HG03378 (cell line): ENCODE results near the gene IFNK.

Experiments used
- ATAC-seq: cut with Tn5 transposase; IDR thresholded peaks from one replicate; pipeline ENCODE4 v1.9.1; 2021; ENCODE audit warnings: mild to moderate bottlenecking, moderate library complexity; ENCODE audit not compliant: unreplicated experiment

Gene IFNK

DNA sequence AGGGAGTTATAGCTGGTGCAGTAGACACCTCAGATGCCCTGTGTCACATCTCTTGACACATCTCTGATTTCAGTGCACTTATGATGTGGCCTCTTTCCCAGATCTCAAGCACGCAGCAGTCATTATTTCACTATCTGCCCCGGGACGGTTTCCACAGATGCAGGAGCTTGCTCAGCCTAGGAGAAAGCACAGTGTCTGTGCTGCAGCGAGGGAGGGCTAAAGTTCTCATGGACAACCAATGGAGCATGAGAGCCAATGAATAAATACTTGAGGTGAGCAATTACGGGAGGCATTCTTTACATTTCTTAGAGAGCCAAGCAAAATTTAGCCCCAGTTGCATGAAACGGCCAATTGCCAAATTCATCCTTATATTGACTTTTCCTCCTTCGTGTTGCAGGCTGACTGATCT is 12.9 kb downstream of the IFNK start:
- ATAC-seq: no peak

GRCh38 chr9:27537756-27538155 is 13.7 kb downstream of the IFNK start:
- ATAC-seq: no peak

- ATAC-seq: peak; percentile 67
Observed at GRCh38 chr9:27538647-27539046, 14.6 kb downstream of the IFNK start.

GRCh38 chr9:27539479-27540441 is 15.7 kb downstream of the IFNK start:
- peak; percentile 38 for ATAC-seq

GRCh38 chr9:27540502-27540901 is 16.4 kb downstream of the IFNK start:
- no peak for ATAC-seq

GRCh38 chr9:27541740-27542139 is 17.6 kb downstream of the IFNK start:
- ATAC-seq: no peak

DNA sequence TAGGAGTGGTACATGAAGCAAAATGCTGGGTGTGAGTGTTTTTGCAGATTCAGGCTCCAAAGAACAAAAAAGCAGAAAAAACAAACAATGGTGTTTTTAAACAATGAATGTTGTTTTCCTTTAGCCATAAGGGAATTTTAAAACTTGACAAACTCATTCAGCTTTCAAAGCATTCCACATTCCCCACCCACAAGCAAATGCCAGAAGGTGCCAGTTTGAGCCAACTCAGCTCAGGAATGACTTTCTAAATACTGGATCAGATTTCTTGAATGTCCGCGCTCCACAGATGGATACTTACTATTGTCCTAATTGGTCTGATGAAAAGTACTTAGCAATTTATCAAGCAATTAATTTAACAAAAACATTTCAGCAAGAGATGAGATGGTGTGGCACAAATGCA is 18.4 kb downstream of the IFNK start:
- ATAC-seq: no peak

DNA sequence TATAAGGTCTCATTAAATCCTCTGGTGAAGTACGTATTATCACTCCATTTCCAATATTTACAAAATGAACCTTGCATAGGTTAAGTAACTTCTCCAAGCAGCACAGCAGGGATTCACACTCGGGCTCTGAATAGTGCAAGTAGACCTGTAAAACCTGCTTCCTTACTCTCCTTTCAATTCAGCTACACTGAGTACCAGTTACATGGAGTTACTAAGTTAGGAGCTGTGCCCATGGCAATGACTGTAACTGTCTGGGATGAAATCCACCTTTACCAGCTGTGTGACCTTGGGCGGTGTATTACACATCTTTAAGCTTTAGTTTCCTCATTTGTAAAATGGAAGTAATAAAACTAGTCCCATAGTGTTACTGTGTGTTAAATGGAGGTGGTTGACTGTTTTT is 21.4 kb downstream of the IFNK start:
- ATAC-seq: no peak

GRCh38 chr9:27548055-27548741 is 24.1 kb downstream of the IFNK start:
- ATAC-seq: peak; percentile 46

- ATAC-seq: no peak
Observed at GRCh38 chr9:27549196-27549755, 25.2 kb downstream of the IFNK start.

DNA sequence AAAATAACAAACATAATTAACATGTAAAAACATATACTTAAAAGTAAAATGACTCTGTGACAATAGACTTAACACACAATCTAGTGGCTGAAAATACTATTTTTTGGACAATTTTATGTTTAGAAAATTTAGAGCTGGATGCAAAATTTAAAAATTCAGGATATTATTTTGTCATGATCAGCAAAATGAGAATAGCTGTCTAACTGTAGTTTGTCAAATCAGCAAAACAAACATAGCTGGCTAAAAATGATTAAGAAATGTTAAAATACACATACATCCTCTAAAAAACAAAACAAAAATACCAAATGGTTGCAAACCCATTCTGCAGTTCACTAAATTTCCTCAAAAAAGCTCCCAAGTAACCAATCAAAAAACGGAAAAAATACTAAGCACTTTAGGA is 30.6 kb downstream of the IFNK start:
- ATAC-seq: no peak

DNA sequence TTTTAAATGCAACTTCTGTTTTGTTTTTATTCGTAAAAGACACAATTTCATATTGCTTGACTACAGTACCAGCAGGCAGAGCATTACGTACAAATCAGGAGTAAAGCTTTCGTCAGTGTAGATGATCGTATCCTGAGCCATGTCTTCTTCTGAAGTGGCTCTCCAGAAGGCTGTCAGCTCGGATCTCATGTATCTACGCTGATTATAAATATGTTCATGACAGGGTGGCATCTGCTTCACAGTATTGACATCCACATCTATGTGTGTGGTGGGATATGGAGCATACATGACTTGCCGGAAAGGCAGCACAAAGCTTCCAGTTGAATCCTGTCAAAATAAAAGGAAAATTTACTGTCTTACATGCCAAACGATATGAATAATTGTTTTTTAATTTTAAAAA is 32.4 kb downstream of the IFNK start:
- ATAC-seq: no peak

GRCh38 chr9:27558307-27558706 is 34.2 kb downstream of the IFNK start:
- no peak for ATAC-seq

GRCh38 chr9:27560457-27560856 is 36.4 kb downstream of the IFNK start:
- no peak for ATAC-seq

- ATAC-seq: peak; percentile 66
Observed at GRCh38 chr9:27561685-27562084, 37.6 kb downstream of the IFNK start.

DNA sequence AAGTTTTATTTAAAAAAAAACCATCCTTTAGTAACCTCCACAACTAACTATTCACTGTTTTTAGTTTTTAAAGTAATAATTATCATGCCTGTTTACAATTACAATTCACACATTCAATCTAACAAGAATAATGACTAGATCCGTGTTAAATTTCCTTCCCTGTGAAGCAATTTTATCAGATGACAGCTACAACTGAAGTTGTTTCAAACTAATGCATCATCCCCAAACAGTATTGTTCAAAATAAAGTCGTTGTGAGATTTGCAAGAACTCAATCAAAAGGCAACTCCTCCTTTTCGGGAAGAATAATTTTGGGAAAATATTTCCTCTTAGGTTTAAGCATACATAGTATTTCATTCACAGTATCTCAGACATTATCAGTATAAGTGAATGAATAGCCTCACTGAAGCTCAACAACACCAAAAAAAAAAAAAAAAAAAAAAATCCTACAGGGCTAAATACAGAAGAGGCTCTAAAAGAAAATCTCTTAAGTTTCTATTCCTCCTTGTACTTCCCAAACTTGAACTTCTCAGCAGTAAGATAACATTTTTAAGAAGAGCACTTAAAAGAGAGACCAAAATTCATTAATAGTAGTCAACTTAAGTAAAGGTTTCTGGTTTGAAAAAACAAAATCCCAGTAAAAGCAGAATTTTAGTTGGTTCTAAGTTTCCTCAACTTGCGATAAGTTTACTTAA is 39.8 kb downstream of the IFNK start:
- ATAC-seq: no peak

DNA sequence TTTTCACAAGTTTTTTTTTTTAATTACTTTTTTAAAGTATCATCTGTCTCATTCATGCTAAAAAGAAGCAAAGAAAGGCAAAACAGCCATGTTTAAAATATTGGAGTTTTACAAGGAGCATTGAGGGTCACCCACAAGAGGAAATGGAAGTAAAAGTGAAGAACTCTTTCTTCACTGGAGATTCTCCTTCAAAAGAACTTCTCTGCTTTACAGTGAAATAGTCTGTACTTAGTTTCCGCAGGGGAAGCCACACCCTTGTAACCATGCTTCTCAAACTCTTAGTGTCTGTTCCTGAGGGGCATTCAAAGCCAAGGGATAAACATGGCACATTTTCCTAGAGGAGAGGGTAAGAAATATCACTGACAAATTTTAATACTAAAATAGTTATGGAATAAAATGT is 40.6 kb downstream of the IFNK start:
- ATAC-seq: no peak

DNA sequence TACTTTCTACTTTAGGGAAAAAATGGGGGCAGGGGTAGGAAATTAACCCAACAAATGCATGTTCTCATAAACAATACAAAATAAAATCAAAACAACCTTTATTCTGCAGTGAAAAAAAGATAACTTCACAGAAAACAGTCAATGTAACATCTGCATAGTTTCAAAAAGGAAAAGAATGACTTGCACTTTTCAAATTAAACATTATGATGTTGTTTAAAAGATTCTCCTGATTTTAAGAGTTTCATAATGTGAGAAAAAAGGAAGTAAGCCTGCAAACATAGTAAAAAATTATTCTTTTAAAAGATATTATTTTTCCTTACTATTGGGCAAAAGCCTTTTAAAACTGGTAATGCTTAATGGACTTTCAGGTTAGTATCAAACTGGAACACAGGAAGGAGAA is 41.6 kb downstream of the IFNK start:
- ATAC-seq: no peak

GRCh38 chr9:27566118-27566517 is 42.0 kb downstream of the IFNK start:
- no peak for ATAC-seq

DNA sequence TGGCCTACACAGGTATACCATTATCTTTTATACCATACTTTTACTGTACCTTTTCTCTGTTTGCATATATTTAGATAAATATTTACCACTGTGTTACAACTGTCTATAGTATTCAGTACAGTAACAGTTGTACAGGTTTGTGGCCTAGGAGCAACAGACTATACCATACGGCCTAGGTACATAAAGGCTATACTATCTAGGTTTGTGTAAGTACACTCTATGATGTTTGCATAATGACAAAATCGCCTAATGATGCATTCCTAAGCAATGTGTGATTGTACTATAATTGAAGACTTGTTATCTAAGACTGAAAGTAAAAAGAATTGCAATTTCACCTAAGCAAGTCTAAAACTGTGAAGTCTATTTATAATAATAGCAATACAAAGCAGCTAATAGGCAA is 45.3 kb downstream of the IFNK start:
- no peak for ATAC-seq

DNA sequence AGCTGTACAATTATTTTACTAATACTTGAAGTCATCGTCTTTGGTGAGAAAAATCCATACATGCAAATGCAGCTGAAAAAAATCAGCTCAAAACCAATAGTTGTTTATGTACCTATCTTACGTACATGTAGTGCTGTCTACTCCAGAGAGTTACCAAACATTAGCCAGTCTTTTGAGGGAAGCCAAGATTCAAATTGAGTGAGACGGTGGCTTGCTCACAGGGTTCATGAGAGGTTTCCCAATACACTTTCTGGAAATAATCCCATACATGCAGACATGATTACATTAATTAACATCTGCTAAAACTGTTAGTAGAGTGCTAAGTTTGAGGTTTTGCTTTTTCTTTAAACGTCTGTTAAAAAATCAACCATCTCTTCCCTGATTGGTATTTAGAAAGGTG is 46.9 kb downstream of the IFNK start:
- no peak for ATAC-seq
